ENCODE data around the gene SYNE2. TPM values are rescaled to one million over a fixed set of nuclear protein-coding genes. Genes with fewer than 3 reads are reported as not detected.
"Not testable (repeated sequence)": the region's sequence is repeated elsewhere in the genome, so short reads cannot be mapped to it uniquely, and the experiment has no call there.

SYNE2 gene, protein sequence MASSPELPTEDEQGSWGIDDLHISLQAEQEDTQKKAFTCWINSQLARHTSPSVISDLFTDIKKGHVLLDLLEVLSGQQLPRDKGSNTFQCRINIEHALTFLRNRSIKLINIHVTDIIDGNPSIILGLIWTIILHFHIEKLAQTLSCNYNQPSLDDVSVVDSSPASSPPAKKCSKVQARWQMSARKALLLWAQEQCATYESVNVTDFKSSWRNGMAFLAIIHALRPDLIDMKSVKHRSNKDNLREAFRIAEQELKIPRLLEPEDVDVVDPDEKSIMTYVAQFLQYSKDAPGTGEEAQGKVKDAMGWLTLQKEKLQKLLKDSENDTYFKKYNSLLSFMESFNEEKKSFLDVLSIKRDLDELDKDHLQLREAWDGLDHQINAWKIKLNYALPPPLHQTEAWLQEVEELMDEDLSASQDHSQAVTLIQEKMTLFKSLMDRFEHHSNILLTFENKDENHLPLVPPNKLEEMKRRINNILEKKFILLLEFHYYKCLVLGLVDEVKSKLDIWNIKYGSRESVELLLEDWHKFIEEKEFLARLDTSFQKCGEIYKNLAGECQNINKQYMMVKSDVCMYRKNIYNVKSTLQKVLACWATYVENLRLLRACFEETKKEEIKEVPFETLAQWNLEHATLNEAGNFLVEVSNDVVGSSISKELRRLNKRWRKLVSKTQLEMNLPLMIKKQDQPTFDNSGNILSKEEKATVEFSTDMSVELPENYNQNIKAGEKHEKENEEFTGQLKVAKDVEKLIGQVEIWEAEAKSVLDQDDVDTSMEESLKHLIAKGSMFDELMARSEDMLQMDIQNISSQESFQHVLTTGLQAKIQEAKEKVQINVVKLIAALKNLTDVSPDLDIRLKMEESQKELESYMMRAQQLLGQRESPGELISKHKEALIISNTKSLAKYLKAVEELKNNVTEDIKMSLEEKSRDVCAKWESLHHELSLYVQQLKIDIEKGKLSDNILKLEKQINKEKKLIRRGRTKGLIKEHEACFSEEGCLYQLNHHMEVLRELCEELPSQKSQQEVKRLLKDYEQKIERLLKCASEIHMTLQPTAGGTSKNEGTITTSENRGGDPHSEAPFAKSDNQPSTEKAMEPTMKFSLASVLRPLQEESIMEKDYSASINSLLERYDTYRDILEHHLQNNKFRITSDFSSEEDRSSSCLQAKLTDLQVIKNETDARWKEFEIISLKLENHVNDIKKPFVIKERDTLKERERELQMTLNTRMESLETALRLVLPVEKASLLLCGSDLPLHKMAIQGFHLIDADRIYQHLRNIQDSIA (N-terminal part only)
- total RNA-seq, result 10 to 100 TPM; 25.2 to 30.9 TPM

DNA sequence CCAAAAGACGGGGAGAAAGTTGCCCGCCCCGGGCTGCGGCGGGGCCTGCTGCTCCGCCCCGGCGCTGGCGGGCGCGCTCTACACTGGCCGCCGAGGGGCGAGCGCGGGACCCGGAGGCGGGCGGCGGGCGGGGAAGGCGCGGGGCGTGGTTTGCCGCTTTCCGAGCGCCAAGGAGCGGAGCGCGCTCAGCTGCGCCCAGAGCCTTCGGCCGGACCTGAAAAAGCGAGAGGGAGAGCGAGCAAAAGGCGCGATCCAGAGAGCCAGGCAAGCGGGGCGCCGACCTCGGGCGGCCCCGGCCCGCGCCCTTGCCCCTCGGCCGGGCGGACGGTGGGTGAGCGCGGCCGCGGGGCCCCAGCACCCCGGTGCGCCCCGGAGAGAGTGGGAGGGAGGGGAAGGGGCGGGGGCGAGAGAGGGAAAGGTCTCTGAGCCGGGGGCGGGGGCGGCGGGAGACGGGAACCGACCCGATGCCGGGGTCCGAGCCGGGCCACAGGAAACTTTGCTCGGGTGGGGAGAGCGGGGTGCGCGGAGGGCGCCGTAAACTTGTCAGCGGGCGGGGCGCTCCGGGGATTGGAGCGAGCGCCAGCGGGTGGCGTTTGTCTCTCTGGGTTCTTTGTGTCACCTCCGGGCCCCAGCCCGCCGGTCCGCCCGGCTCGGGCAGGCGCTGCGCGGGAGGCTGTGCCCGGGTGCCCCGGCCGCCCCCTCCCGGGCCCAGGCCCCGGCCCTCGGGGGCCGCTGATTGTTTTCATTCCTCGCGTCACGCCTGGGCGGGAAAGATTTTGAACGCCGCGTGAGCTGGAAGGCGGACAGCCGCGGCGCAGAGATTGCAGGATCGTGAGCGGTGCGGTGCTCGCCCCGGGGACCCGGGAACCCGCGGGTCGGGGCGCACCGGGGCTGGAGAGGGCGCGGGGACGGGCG, at the start of gene SYNE2:
TSS of gene SYNE2 (plus strand) at position 188 of the 915 bp plus-strand sequence. CDS start 56,145 bp downstream, outside the sequence.
- DNase-seq, result peak; percentile 89
- Mint-ChIP-seq H3K9me3 (peaks cover 3% of the 10 kb centered on the region), H3K27me3 (no peaks in the 10 kb centered on the region), H3K27ac (peak within 1 kb of the TSS; percentile 94), H3K4me1 (peaks cover 42% of the 10 kb centered on the region), H3K36me3 (peaks cover 7% of the 10 kb centered on the region), H3K4me3 (peak within 1 kb of the TSS; percentile 93)

DNA sequence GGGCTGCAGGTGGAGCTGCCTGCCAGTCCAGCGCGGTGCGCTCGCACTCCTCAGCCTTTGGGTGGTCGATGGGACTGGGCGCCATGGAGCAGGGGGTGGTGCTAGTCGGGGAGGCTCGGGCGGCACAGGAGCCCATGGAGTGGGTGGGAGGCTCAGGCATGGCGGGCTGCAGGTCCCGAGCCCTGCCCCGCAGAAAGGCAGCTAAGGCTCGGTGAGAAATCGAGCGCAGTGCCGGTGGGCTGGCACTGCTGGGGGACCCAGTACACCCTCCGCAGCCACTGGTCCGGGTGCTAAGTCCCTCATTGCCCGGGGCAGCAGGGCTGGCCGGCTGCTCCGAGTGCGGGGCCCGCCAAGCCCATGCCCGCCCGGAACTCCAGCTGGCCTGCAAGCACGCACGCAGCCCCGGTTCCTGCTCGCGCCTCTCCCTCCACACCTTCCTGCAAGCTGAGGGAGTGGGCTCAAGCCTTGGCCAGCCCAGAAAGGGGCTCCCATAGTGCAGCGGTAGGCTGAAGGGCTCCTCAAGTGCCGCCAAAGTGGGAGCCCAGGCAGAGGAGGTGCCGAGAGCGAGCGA, 49.5 kb upstream of the SYNE2 start:
- not testable (repeated sequence) for H3K4me1 Mint-ChIP-seq, H3K36me3 Mint-ChIP-seq, DNase-seq, H3K9me3 Mint-ChIP-seq, H3K27ac Mint-ChIP-seq, H3K4me3 Mint-ChIP-seq, H3K27me3 Mint-ChIP-seq

DNA sequence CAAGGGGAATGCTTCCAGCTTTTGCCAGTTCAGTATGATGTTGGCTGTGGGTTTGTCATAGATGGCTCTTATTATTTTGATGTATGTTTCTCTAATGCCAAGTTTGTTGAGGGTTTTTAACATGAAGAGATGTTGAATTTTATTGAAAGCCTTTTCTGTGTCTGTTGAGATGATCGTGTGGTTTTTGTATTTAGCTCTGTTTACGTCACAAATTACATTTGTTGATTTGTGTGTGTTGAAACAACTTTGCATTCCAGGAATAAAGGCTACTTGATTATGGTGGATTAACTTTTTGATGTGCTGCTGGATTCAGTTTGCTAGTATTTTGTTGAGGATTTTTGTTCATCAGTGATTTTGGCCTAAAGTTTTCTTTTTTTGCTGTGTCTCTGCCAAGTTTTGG, 46.7 kb upstream of the SYNE2 start:
- H3K9me3 Mint-ChIP-seq, H3K27me3 Mint-ChIP-seq, DNase-seq, H3K4me1 Mint-ChIP-seq, H3K36me3 Mint-ChIP-seq, H3K27ac Mint-ChIP-seq, H3K4me3 Mint-ChIP-seq: not testable (repeated sequence)

DNA sequence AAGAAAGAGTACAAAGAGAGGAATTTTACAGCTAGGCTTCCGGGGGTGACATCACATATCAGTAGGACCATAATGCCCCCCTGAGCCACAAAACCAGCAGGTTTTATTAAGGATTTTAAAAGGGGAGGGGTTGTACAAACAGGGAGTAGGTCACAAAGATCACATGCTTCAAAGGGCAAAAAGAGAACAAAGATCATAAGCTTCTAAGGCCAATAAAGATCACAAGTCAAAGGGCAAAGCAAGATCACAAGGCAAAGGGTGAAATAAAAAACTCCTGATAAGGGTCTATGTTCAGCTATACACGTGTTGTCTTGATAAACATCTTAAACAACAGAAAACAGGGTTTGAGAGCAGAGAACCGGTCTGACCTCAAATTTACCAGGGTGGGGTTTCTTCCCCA, 41.1 kb upstream of the SYNE2 start:
- not testable (repeated sequence) for H3K36me3 Mint-ChIP-seq, H3K9me3 Mint-ChIP-seq, DNase-seq, H3K4me1 Mint-ChIP-seq, H3K27ac Mint-ChIP-seq, H3K27me3 Mint-ChIP-seq, H3K4me3 Mint-ChIP-seq

DNA sequence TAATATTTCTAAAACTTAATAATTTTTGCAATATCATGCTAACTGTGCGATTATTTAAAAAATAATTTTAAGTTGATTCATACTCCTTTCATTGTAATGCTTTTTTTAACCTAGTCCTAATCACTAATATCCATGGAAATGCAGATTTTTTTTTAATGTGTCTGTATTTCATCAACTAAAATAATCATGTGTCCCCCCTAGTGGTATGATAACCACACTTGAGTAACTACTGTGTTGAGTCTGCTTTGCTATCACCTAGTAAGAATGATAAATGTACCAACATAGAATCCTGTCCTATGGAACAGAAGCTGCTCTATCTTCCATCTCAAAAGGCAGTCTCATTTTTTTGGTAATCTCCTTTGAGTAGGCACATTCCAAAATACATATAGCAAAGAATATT, 19.1 kb upstream of the SYNE2 start:
- no peaks in the 10 kb centered on the region for H3K36me3 Mint-ChIP-seq
- H3K4me1 Mint-ChIP-seq, result no peaks in the 10 kb centered on the region
- no peak overlapping the region for H3K4me3 Mint-ChIP-seq
- no peaks in the 10 kb centered on the region for H3K9me3 Mint-ChIP-seq
- DNase-seq, result no peak
- H3K27ac Mint-ChIP-seq, result no peak overlapping the region
- no peaks in the 10 kb centered on the region for H3K27me3 Mint-ChIP-seq

DNA sequence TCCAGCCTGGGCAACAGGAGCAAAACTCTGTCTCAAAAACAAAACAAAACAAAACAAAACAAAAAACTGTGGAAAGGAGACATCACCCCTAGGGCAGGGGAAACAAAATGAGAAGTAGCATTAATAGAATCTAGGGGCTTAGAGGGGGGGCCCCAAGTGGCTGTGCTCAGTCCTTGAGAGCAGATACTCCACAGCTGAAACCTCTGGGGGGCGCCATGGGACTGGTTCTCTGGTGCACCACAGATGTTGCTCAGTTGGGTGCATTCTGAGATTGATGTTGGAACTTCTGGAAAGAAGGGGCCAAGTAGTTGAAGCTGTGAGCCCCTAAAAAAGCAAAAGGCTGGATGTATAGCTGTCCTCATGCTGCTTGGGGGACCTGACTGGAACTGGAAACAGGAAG, 11.8 kb upstream of the SYNE2 start:
- H3K4me3 Mint-ChIP-seq, result no peak overlapping the region
- peaks cover 7% of the 10 kb centered on the region for H3K9me3 Mint-ChIP-seq
- peak; percentile 38 for DNase-seq
- no peak overlapping the region for H3K27ac Mint-ChIP-seq
- no peaks in the 10 kb centered on the region for H3K27me3 Mint-ChIP-seq
- H3K4me1 Mint-ChIP-seq, result peaks cover 3% of the 10 kb centered on the region
- H3K36me3 Mint-ChIP-seq, result peaks cover 3% of the 10 kb centered on the region

DNA sequence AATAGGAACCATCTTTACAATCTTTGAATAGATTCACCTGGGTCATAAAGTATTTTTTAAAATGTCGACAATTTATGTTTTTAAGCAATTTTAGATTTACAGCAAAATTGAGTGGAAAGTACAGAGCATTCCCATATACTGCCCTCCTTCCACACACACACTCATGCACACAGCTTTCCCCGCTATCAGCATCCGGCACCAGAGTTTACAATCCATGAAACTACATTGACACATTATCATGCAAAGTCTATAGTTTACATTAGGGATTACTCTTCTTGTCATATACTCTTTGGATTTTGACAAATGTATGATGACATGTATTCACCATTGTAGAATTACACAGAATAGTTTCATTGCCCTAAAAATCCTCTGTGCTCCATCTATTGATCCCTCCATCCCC, 9.0 kb upstream of the SYNE2 start:
- peaks cover 3% of the 10 kb centered on the region for H3K36me3 Mint-ChIP-seq
- peaks cover 4% of the 10 kb centered on the region for H3K4me1 Mint-ChIP-seq
- no peak for DNase-seq
- no peak overlapping the region for H3K4me3 Mint-ChIP-seq
- peaks cover 7% of the 10 kb centered on the region for H3K9me3 Mint-ChIP-seq
- no peak overlapping the region for H3K27ac Mint-ChIP-seq
- H3K27me3 Mint-ChIP-seq, result no peaks in the 10 kb centered on the region

DNA sequence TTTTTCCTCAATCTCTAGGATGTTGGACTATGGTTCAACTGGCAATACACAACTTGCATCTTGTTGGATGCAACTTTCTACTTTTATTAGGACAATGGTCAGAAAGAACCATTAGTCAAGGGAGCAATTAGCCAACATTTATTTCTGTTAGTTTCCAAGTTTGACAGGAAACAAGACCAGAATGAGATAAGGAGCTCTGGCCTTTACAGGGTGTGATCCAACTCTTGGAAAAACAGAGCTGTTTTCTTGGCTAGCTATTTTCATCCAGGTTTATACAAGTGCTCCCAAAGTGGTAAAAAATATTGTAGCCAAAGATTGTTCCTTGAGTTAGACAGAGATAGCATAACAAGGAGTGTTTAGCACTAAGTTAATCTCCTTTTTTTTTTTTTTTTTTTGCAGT, 3.9 kb upstream of the SYNE2 start:
- no peak for DNase-seq
- H3K36me3 Mint-ChIP-seq, result no peaks in the 10 kb centered on the region
- H3K4me1 Mint-ChIP-seq, result peaks cover 11% of the 10 kb centered on the region
- no peak overlapping the region for H3K4me3 Mint-ChIP-seq
- no peak overlapping the region for H3K27ac Mint-ChIP-seq
- no peaks in the 10 kb centered on the region for H3K27me3 Mint-ChIP-seq
- no peaks in the 10 kb centered on the region for H3K9me3 Mint-ChIP-seq

DNA sequence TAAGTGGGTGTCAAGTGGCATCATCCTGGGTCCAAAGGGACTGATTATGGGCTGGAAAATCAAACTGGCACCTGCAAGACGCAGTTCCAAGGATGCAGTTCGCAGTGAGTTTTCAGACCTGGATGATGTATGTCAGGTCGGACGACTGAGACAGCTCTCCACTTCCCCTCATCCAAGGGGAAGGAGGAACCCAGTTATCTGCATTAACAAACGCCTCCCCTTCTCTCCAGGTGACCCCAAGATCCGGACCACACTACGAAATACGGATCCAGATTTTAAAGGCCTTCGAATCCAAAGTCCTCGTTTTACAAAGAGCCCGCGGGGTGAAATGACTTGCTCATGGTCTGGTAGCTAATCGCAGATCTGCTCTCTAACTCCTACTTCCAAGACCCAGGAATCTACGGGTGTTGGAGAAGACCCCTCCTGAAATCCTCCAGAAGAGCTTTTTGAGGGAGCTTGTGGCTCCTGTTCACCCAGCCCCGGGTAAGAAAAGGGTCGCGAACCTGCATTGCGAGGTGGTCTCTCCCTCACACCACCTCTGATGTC, 460 bp upstream of the SYNE2 start:
- DNase-seq, result no peak
- H3K27ac Mint-ChIP-seq, result peak overlapping the region; percentile 69
- H3K27me3 Mint-ChIP-seq, result no peaks in the 10 kb centered on the region
- peaks cover 3% of the 10 kb centered on the region for H3K36me3 Mint-ChIP-seq
- peak overlapping the region; percentile 93 for H3K4me3 Mint-ChIP-seq
- H3K4me1 Mint-ChIP-seq, result peaks cover 36% of the 10 kb centered on the region
- no peaks in the 10 kb centered on the region for H3K9me3 Mint-ChIP-seq

DNA sequence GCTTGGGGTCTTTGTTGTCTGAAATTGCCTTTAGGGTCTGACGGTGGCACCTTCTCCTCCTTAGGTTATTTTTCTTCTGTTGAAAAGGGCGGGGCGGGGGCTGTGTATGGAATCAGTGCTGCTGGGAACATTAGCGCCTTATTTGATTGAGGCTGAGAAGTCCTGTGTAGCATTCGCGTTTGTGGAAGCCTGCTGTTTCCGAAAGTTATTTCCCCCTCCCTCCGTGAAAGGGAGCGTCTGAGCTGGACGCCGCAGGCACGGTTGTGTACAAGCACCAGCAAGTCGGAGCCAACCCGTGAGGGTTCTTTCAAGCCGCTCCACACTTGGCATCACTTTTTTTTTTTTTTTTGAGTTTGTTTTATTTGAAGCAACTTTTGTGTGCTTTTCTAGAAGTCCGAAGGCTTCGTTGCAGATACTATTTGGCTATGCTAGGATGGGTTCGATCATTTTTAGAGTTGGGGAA, 1.1 kb downstream of the SYNE2 start:
- H3K9me3 Mint-ChIP-seq, result peaks cover 3% of the 10 kb centered on the region
- H3K36me3 Mint-ChIP-seq, result peaks cover 7% of the 10 kb centered on the region
- H3K27ac Mint-ChIP-seq, result peak overlapping the region; percentile 94
- peak overlapping the region; percentile 93 for H3K4me3 Mint-ChIP-seq
- peaks cover 44% of the 10 kb centered on the region for H3K4me1 Mint-ChIP-seq
- no peaks in the 10 kb centered on the region for H3K27me3 Mint-ChIP-seq
- DNase-seq, result peak; percentile 39

DNA sequence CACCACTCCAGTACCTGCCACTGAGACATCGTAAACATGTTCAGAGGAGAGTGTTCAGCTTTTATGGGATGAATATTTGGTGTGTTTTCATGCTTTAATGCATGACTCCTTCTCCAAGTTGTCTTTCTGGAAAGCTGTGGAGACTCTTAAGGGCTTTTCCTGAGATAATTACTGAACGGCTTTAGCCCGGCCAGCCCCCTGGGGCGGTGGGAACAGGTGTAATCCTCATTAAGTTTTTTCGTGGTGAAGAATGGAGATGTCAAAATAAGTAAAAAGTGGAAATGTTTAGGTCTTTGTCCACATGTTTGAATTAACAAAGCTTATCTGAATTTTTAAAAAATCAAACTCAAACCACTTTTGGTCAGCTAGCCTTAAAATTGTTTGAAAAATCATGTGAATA, 1.5 kb downstream of the SYNE2 start:
- DNase-seq, result no peak
- peaks cover 44% of the 10 kb centered on the region for H3K4me1 Mint-ChIP-seq
- peaks cover 3% of the 10 kb centered on the region for H3K9me3 Mint-ChIP-seq
- H3K27me3 Mint-ChIP-seq, result no peaks in the 10 kb centered on the region
- peak overlapping the region; percentile 94 for H3K27ac Mint-ChIP-seq
- peak overlapping the region; percentile 93 for H3K4me3 Mint-ChIP-seq
- H3K36me3 Mint-ChIP-seq, result peaks cover 7% of the 10 kb centered on the region

DNA sequence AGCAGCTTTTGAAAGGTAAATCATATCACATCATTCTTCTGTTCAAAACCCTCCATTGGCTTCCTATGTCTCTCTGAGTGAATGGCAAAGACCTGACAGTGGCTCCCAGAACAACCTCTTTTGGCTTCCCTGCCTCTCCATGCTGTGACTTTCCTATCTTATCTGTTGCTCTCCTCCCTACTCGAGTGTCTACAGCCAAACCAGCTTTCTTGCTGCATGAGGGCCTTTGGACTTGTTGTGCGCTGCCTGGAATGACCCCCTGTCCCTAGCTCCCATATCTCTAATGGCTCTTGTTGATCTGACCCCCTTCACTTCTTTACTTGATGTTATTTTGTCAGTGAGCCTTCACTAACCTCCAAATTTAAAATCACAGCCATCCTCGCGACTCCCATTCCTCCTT, 2.5 kb downstream of the SYNE2 start:
- Mint-ChIP-seq H3K4me3 (peak overlapping the region; percentile 38), H3K4me1 (peaks cover 49% of the 10 kb centered on the region), H3K27ac (no peak overlapping the region), H3K9me3 (peaks cover 3% of the 10 kb centered on the region), H3K36me3 (peaks cover 9% of the 10 kb centered on the region), H3K27me3 (no peaks in the 10 kb centered on the region)
- DNase-seq, result no peak

DNA sequence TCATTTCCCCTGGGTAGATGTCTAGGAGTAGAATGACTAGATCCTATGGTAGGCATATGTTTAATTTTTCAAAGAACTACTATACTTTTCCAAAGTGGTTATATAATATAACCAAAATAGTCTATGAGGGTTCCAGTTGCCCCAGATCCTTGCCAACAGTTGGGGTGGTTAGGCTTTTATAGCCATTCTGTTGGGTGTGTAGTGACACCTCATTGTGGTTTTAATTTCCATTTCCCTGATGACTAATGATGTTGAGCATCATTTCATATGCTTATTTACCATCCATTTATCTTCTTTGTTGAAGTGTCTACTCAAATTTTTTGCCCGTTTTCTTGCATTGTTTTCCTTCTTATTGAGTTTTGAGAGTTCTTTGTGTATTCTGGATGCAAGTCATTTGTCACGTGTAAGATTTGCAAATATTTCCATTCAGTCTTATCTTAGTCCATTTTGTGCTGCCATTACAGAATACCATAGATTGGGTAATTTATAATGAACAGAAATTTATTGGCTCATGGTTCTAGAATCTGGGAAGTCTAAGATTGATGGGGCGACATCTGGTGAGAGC, 4.7 kb downstream of the SYNE2 start:
- peak; percentile 15 for DNase-seq
- peaks cover 51% of the 10 kb centered on the region for H3K4me1 Mint-ChIP-seq
- H3K27ac Mint-ChIP-seq, result peak overlapping the region; percentile 85
- H3K36me3 Mint-ChIP-seq, result peaks cover 10% of the 10 kb centered on the region
- H3K27me3 Mint-ChIP-seq, result no peaks in the 10 kb centered on the region
- peaks cover 3% of the 10 kb centered on the region for H3K9me3 Mint-ChIP-seq
- H3K4me3 Mint-ChIP-seq, result no peak overlapping the region
